ENCODE data around the gene NR2F2.

- TF ChIP-seq POLR2A (IDR thresholded peaks at IDR 0.05) (no peak), CTCF (IDR thresholded peaks at IDR 0.05) (no peak)
These were observed 34.2 kb upstream of the NR2F2 start for GRCh38 chr15:96296264-96296663.
